H1 (cell line): ENCODE measurements around the gene EFHD1. TPM values are rescaled to one million over a fixed set of nuclear protein-coding genes. Genes with fewer than 3 reads are reported as not detected.

Experiments used
- CTCF ChIA-PET: fragments of 300-600 bp; sonication (Branson Sonifier 250); formaldehyde crosslinking; loops from one replicate; lab custom pipeline; 2021; ENCODE audit not compliant: partially characterized antibody; lab: Charles Lee
- POLR2A ChIA-PET: fragments of 300-600 bp; sonication (Branson Sonifier 250); formaldehyde crosslinking; loops from one replicate; lab custom pipeline; 2021; ENCODE audit warnings: inconsistent platforms; ENCODE audit not compliant: partially characterized antibody; lab: Charles Lee
- DNase-seq, 2 experiments: peaks; one replicate each; pipeline versions ENCODE4 v3.0.0 to v3.0.0-alpha.2; 2010 to 2022; ENCODE audit warnings: low spot score in 2 of 2, low read depth in 1 of 2, mixed read lengths in 1 of 2
- FAIRE-seq: peaks from 2 replicates; lab custom pipeline; 2011; peaks lifted over from hg19 to GRCh38; lab: Jason Lieb, UNC
- H2AFZ ChIP-seq: 2 replicates; pipeline ENCODE4 v1.8.1; 2012; ENCODE audit warnings: low read length, inconsistent platforms
- H2AK5ac ChIP-seq: 2 replicates; pipeline ENCODE4 v1.6.1; 2013; ENCODE audit warnings: low read depth, low read length
- H2BK120ac ChIP-seq: replicated peaks from 2 replicates; pipeline ENCODE3; 2013; ENCODE audit warnings: low read depth, low read length, inconsistent platforms
- H2BK12ac ChIP-seq: 2 replicates; pipeline ENCODE4 v1.6.1; 2013; ENCODE audit warnings: low read depth, low read length
- H2BK15ac ChIP-seq: 2 replicates; pipeline ENCODE4 v1.6.1; 2013; ENCODE audit warnings: low read length
- H2BK20ac ChIP-seq: 2 replicates; pipeline ENCODE4 v1.6.1; 2013; ENCODE audit warnings: low read length
- H2BK5ac ChIP-seq: 2 replicates; pipeline ENCODE4 v1.6.1; 2013; ENCODE audit warnings: low read depth, low read length
- H3K14ac ChIP-seq: 2 replicates; pipeline ENCODE4 v1.6.1; 2013; ENCODE audit warnings: inconsistent platforms; ENCODE audit not compliant: insufficient read length
- H3K18ac ChIP-seq: 2 replicates; pipeline ENCODE4 v1.6.1; 2013; ENCODE audit warnings: low read length; ENCODE audit errors: extremely low read depth
- H3K23ac ChIP-seq: 2 replicates; pipeline ENCODE4 v1.6.1; 2013; ENCODE audit warnings: inconsistent platforms; ENCODE audit not compliant: insufficient read length
- H3K23me2 ChIP-seq: 2 replicates; pipeline ENCODE4 v1.6.1; 2013; ENCODE audit warnings: low read depth, low read length
- H3K27ac ChIP-seq: 2 replicates; pipeline ENCODE4 v1.6.1; 2011; ENCODE audit warnings: low read depth, low read length, inconsistent platforms
- H3K27me3 ChIP-seq, 4 experiments: replicated peaks in 1 of 4; 1 replicate in 1 of 4; 2 replicates in 3 of 4; pipeline versions ENCODE4 v1.6.1 to v1.8.1; 2011 to 2013; ENCODE audit warnings: low read length in 3 of 4, mild to moderate bottlenecking in 3 of 4, inconsistent platforms in 2 of 4, mixed read lengths in 2 of 4, moderate library complexity in 1 of 4; ENCODE audit not compliant: control insufficient read depth in 3 of 4, insufficient read depth in 3 of 4; ENCODE audit errors: extremely low read depth in 1 of 4
- H3K36me3 ChIP-seq, 4 experiments: 2 replicates each; pipeline versions ENCODE4 v1.6.1 to v1.8.1; 2011 to 2013; ENCODE audit warnings: mild to moderate bottlenecking in 4 of 4, low read length in 3 of 4, moderate library complexity in 2 of 4, control low read depth in 1 of 4, inconsistent platforms in 1 of 4; ENCODE audit not compliant: insufficient read depth in 4 of 4, control insufficient read depth in 2 of 4
- H3K4ac ChIP-seq: replicated peaks from 2 replicates; pipeline ENCODE3; 2013; ENCODE audit warnings: low read length, low read depth, mixed read lengths, inconsistent platforms; ENCODE audit not compliant: insufficient read length
- H3K4me1 ChIP-seq, 4 experiments: replicated peaks in 1 of 4; 1 replicate in 1 of 4; 2 replicates in 3 of 4; pipeline versions ENCODE4 v1.6.1 to v1.8.1; 2011 to 2013; ENCODE audit warnings: low read length in 3 of 4, inconsistent platforms in 2 of 4, mixed read lengths in 1 of 4; ENCODE audit not compliant: insufficient read depth in 4 of 4, control insufficient read depth in 3 of 4
- H3K4me2 ChIP-seq, 2 experiments: 2 replicates each; pipeline versions ENCODE4 v1.6.1 to v1.8.1; 2011 to 2013; ENCODE audit warnings: low read depth in 2 of 2, low read length in 2 of 2, control low read depth in 1 of 2, inconsistent platforms in 1 of 2, mild to moderate bottlenecking in 1 of 2; ENCODE audit not compliant: insufficient read depth in 1 of 2
- H3K4me3 ChIP-seq, 4 experiments: fragments of 200-600, 300-600 bp in 1 of 4; sonication (generic), shearing (Covaris generic), sonication (Bioruptor Twin) in 1 of 4; 2 replicates each; pipeline versions ENCODE4 v1.5.1 to v1.8.1; 2011 to 2016; ENCODE audit warnings: low read length in 4 of 4, low read depth in 3 of 4, control low read depth in 2 of 4, inconsistent platforms in 2 of 4, mild to moderate bottlenecking in 2 of 4, mixed read lengths in 1 of 4, moderate library complexity in 1 of 4; ENCODE audit not compliant: insufficient read depth in 2 of 4; ENCODE audit errors: extremely low read depth in 1 of 4
- H3K56ac ChIP-seq: replicated peaks from 2 replicates; pipeline ENCODE3; 2013; ENCODE audit warnings: low read depth, mild to moderate bottlenecking, mixed read lengths, low read length, inconsistent platforms; ENCODE audit not compliant: insufficient read length
- H3K79me1 ChIP-seq: 2 replicates; pipeline ENCODE4 v1.6.1; 2013; ENCODE audit warnings: low read depth, low read length, control low read depth
- H3K79me2 ChIP-seq, 2 experiments: 2 replicates each; pipeline versions ENCODE4 v1.6.1 to v1.8.1; 2012 to 2013; ENCODE audit warnings: low read length in 2 of 2, mild to moderate bottlenecking in 2 of 2, inconsistent platforms in 1 of 2; ENCODE audit not compliant: insufficient read depth in 2 of 2, control insufficient read depth in 1 of 2
- H3K9ac ChIP-seq, 4 experiments: replicated peaks in 1 of 4; 1 replicate in 1 of 4; 2 replicates in 3 of 4; pipeline versions ENCODE4 v1.6.1 to v1.8.1; 2011 to 2013; ENCODE audit warnings: low read depth in 3 of 4, low read length in 3 of 4, control low read depth in 2 of 4, mild to moderate bottlenecking in 2 of 4, moderate library complexity in 2 of 4, inconsistent platforms in 1 of 4; ENCODE audit errors: extremely low read depth in 1 of 4
- H3K9me3 ChIP-seq, 2 experiments: 2 replicates each; pipeline versions ENCODE4 v1.6.1 to v1.8.1; 2012 to 2013; ENCODE audit warnings: mild to moderate bottlenecking in 2 of 2, moderate library complexity in 2 of 2, control low read depth in 1 of 2, inconsistent platforms in 1 of 2, low read depth in 1 of 2, low read length in 1 of 2, mixed read lengths in 1 of 2; ENCODE audit not compliant: insufficient read depth in 2 of 2
- H4K20me1 ChIP-seq, 2 experiments: replicated peaks in 1 of 2; 2 replicates each; pipeline versions ENCODE3 to v1.8.1; 2011 to 2013; ENCODE audit warnings: inconsistent platforms in 2 of 2, low read length in 2 of 2, mild to moderate bottlenecking in 1 of 2; ENCODE audit not compliant: insufficient read depth in 2 of 2, control insufficient read depth in 1 of 2
- H4K5ac ChIP-seq: 2 replicates; pipeline ENCODE4 v1.6.1; 2013; ENCODE audit warnings: low read length, low read depth, mixed read lengths, inconsistent platforms; ENCODE audit not compliant: insufficient read length
- H4K8ac ChIP-seq: 2 replicates; pipeline ENCODE4 v1.8.0; 2013; ENCODE audit warnings: mild to moderate bottlenecking, moderate library complexity, low read length, inconsistent platforms; ENCODE audit not compliant: insufficient read depth; ENCODE audit errors: extremely low read depth
- H4K91ac ChIP-seq: replicated peaks from 2 replicates; pipeline ENCODE3; 2013; ENCODE audit warnings: low read length, mixed read lengths, inconsistent platforms; ENCODE audit not compliant: insufficient read length
- ASH2L ChIP-seq: fragments of 200-600, 300-600 bp; sonication (generic); IDR thresholded peaks from one replicate; pipeline ENCODE4 v1.7.1; 2017; ENCODE audit warnings: low read length
- BACH1 ChIP-seq: IDR thresholded peaks from 2 replicates; pipeline ENCODE4 v1.6.1; 2012; ENCODE audit warnings: low read length, improper control_type of control experiment
- CBX8 ChIP-seq: fragments of 300-800, 300-1000 bp; sonication (generic); IDR thresholded peaks from 2 replicates; pipeline ENCODE4 v1.7.1; 2016; ENCODE audit warnings: low read depth, low read length, borderline replicate concordance
- CEBPB ChIP-seq: IDR thresholded peaks from 2 replicates; pipeline ENCODE4 v1.6.1; 2012; ENCODE audit warnings: low read depth, low read length
- CHD1 ChIP-seq: IDR thresholded peaks from 2 replicates; pipeline ENCODE4 v1.6.1; 2012; ENCODE audit warnings: low read depth, low read length, improper control_type of control experiment
- CREB1 ChIP-seq: IDR thresholded peaks from 2 replicates; pipeline ENCODE4 v1.6.1; 2012; ENCODE audit warnings: inconsistent platforms
- FOSL1 ChIP-seq: IDR thresholded peaks from 2 replicates; pipeline ENCODE4 v1.6.1; 2011; ENCODE audit warnings: mild to moderate bottlenecking, low read depth, low read length, moderate library complexity; ENCODE audit not compliant: insufficient read depth
- HDAC2 ChIP-seq, 2 experiments: fragments of 300-600 bp in 1 of 2; sonication (generic) in 1 of 2; IDR thresholded peaks; 2 replicates each; pipeline ENCODE4 v1.6.1; 2011 to 2012; ENCODE audit warnings: low read depth in 2 of 2, low read length in 2 of 2, mild to moderate bottlenecking in 2 of 2, moderate library complexity in 2 of 2, borderline replicate concordance in 1 of 2, inconsistent platforms in 1 of 2
- SP4 ChIP-seq: IDR thresholded peaks from 2 replicates; pipeline ENCODE4 v1.6.1; 2012; ENCODE audit warnings: low read length, inconsistent platforms
- SRF ChIP-seq: IDR thresholded peaks from 2 replicates; pipeline ENCODE4 v1.6.1; 2011; ENCODE audit warnings: mild to moderate bottlenecking, low read depth, low read length, moderate library complexity
- TCF12 ChIP-seq: IDR thresholded peaks from 2 replicates; pipeline ENCODE4 v1.6.1; 2011; ENCODE audit warnings: low read depth, mild to moderate bottlenecking, low read length
- TEAD4 ChIP-seq: IDR thresholded peaks from 2 replicates; pipeline ENCODE4 v1.6.1; 2012; ENCODE audit warnings: low read depth, low read length, inconsistent platforms, mixed read lengths
- YY1 ChIP-seq: IDR thresholded peaks from 2 replicates; pipeline ENCODE4 v1.6.1; 2011; ENCODE audit warnings: low read depth, mild to moderate bottlenecking, low read length
- WGBS, 2 experiments: shearing (Covaris generic) in 1 of 2; methylation state at CpG; one replicate each; pipeline versions ENCODE4 v1.1.6 to v1.1.7; 2013 to 2015; ENCODE audit warnings: low lambda C conversion rate in 2 of 2, mixed read lengths in 2 of 2, inconsistent platforms in 1 of 2, low coverage in 1 of 2, missing lambda C conversion rate in 1 of 2; ENCODE audit not compliant: insufficient replicate concordance in 2 of 2, insufficient coverage in 1 of 2, insufficient read length in 1 of 2; ENCODE audit errors: extremely low coverage in 1 of 2, missing lambda C conversion rate in 1 of 2; 5-methylcytosine and 5-hydroxymethylcytosine counted together
- polyA plus RNA-seq, 7 experiments: library from polyadenylated mRNA; depleted of rRNA in 3 of 7; stranded (reverse) in 5 of 7; unstranded in 2 of 7; fragments of >200 nt in 5 of 7; fragments of 200-250 nt in 2 of 7; gene quantifications; 1 replicate in 5 of 7; 2 replicates in 1 of 7; 4 replicates in 1 of 7; pipeline versions ENCODE4 v1.2.1 to v1.2.3, GENCODE V29; 2011 to 2013; ENCODE audit warnings: missing spikeins in 2 of 7, mixed read lengths in 2 of 7
- total RNA-seq: library from RNA; stranded (reverse); fragmentation: NEBNext Ultra II Directional; extraction: Animal tissue kit (Norgen Biotek cat#: 25700); gene quantifications from 2 replicates; pipeline ENCODE4 v1.2.1, GENCODE V29; 2021
- TF ChIP-seq, protein P1 (sequence below): IDR thresholded peaks from 2 replicates; pipeline ENCODE4 v1.6.1; 2012; ENCODE audit warnings: inconsistent platforms

EFHD1 gene
- total and polyA plus RNA-seq, 2 of the 8 experiments (the other 6 are each of a cell fraction or from before 2014, with no cell fraction given): 3.4 to 4.5 TPM

DNA sequence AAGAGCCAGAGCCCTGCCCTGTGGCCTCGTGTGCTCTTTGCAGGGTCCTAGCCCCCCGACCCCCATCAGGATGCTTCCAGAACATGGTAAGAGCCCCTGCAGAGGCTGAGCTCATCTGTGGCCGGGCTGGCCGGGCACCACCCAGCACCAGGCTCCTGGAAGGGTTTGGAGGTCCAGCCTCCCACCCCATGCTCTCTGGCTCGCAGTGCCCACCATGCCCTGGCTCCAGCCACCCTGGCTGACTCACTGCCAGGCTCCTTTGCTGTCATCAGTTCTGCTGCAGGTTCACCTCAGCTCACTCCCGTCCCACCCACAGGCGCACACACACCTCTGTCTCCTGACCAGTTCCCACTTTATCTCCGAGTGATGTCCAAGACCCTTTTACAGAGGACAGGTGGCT is 45.4 kb upstream of the EFHD1 start:
- Histone ChIP-seq H2BK15ac (no peak overlapping the region), H2AK5ac (no peak overlapping the region), H3K79me2 (no peaks in the 10 kb centered on the region), H4K8ac (no peak overlapping the region), H3K14ac (no peak overlapping the region), H3K4me2 (no peak overlapping the region), H2BK5ac (no peak overlapping the region), H2BK120ac (no peak overlapping the region), H2BK20ac (no peak overlapping the region), H3K27me3 (no peaks in the 10 kb centered on the region), H2BK12ac (0 out of 2 replicates have a peak overlapping the region, but pooled peaks have one; percentile 95), H3K79me1 (no peaks in the 10 kb centered on the region; the same call in none of the 2 replicates), H3K23ac (no peak overlapping the region), H3K36me3 (no peaks in the 10 kb centered on the region; a peak in 1 of 8 replicates), H3K4me3 (no peak overlapping the region), H3K18ac (no peak overlapping the region), H3K9me3 (no peaks in the 10 kb centered on the region), H4K20me1 (peaks cover 0 to 1% of the 10 kb centered on the region in 2 experiments), H4K91ac (no peak overlapping the region), H3K4ac (no peak overlapping the region), H3K56ac (no peak overlapping the region), H3K27ac (no peak overlapping the region), H2AFZ (no peak overlapping the region), H4K5ac (no peak overlapping the region), H3K23me2 (no peaks in the 10 kb centered on the region), H3K9ac (no peak overlapping the region), H3K4me1 (peaks cover 0 to 9% (median 0%) of the 10 kb centered on the region in 4 experiments; a peak in 2 of 7 replicates)
- POLR2A ChIA-PET: no interaction called here
- no peak for FAIRE-seq
- CTCF ChIA-PET: interaction anchor here (0.8 kb wide), 1 partner anchor 35 kb away, joined by 3 read pairs; no protein-coding TSS in a partner anchor
- no peak for DNase-seq
- 81% methylated on average over 6 of the region's 8 CpGs; no CpG with 5 or more reads in 1 of the 2 experiments for WGBS, 2 experiments
- TF ChIP-seq CREB1 (no peak), ASH2L (no peak), HDAC2 (IDR thresholded peaks at IDR 0.05; ENCODE audit: borderline replicate concordance in 1 of 2, low read depth in 2 of 2, low read length in 2 of 2) (no peak), BACH1 (no peak), FOSL1 (no peak), CEBPB (no peak), TCF12 (no peak), SP4 (no peak), SRF (no peak), TEAD4 (no peak), YY1 (no peak), CBX8 (no peak), CHD1 (no peak)
- TF ChIP-seq, protein P1, sequence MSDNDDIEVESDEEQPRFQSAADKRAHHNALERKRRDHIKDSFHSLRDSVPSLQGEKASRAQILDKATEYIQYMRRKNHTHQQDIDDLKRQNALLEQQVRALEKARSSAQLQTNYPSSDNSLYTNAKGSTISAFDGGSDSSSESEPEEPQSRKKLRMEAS: no peak
